ENCODE measurements around the gene RNF150.

The RNF150 gene

DNA sequence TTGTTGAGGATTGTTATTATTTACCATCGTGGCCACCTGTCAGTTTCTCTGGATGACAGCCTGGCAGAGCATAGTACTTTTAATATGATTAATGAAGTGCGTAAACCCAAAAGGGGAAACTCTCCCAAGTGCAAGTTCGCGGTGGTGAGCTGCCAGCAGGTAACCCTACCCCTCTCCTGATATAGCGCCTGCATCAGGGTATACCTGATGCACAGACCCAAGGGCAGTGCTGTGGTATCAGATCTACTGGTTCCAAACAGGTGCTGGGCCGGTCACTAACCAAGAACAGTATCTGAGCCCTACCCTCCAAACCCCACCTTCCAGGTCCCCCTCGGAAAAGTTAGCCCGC lies 1.6 kb downstream of the RNF150 start:
- no peak for DNase-seq (ENCODE audit: low read depth)

DNA sequence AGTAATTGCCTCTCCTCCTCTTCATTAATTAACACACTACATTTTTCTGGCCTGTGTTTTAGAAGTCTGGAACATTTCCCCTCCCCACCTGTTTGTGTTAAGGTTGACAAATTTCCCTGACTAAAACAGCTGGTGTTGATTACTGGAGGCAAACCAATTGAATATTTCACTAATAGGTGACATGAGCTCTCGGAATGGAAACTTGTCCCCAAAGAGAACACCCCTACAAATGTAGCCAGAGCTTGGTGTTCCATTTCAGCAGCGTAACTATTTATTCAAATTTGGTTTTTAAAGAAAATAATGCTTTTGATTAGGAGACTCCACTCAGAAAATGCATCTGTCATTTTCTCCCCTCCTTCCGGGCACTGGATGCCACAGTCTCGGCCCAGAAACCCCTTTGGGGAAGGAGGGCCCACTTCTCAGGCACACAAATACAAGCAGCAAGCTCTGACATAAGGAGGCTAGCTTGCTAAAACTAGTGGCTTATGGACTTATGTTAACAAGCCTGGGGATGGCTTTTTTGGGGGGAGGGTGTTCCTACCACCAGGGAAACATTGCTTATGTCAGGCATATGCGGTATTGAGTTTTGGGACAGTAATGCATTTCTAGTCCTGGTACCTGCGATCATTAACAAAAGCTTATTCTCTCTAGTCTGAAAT lies 2.2 kb downstream of the RNF150 start:
- no peak for DNase-seq (ENCODE audit: low read depth)

DNA sequence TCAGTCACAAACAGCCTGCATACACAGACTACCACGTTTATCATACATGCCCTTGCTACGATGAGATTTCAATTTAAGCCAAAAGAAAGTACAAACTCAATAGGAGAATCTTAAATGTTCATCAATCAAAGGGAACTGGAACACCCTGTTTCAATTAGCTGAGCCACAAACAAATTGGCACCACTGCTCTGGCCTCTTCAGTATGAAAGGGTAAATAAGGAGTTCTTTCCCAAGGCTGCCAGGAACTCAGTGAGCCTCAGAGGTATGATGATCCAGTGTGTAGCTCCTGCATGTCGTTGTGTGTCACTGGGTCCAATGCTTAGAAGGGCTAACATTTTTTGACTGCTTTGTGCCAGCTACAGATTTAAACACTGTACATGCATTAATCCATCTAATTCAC lies 5.4 kb downstream of the RNF150 start:
- DNase-seq (ENCODE audit: low read depth), result no peak

DNA sequence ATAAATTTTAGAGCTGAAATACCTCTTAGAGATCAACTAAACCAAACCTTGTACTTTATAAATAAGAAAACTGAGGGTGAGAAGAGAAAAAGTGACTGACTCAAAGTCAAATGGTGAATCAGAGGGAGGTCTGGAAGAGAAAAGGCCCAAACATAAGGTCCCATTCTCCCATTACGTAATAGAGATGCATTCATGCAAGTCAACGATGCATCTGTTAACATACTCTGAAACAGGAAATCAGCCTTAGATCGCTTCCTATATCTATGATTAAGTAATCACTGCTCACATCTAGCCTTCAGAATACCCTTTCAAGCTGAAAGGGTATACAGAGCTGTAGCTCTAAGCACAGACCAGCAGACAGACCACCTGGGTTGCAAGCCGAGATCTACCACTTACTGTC lies 6.5 kb downstream of the RNF150 start:
- no peak for DNase-seq (ENCODE audit: low read depth)

DNA sequence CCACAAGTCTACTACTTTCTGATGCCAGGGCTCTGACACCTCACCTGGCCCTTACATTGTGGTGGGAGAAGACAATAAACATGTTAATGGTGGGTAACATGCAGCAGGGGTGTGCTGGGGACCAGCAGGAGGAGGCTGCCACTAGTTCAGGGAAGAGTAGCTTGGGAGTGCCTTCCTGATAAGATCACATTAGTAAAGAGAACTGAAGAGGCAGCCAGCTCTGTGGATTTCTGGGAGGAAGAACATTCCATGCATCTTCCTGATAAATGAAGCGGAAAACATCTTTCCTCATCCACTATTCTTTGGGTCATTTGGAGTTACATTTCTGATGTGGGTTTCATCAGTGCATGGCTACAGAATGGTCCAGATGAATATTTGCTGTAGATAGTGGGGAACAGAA lies 9.0 kb downstream of the RNF150 start:
- DNase-seq (ENCODE audit: low read depth), result no peak

GRCh38 chr4:141121768-141122454 lies 11.4 kb downstream of the RNF150 start:
- DNase-seq (ENCODE audit: low read depth), result no peak

DNA sequence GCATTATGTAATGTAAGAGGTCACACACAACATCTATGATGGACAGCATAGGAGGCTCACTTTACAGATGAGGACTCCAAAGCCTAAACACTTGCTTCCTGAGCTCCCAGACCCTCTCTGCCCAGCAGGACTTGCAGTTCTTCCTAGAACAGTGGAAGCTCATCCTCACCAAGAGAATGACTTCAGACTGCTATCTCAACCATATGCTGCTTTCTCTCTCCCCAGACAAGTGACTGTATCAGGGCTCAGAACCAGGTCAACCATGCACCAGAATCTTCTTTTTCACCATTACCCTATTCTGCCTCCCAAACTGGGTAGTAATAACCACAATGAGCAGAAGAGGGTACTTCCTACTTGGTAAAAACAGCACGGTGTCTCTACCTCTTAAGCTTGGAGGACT lies 12.2 kb downstream of the RNF150 start:
- DNase-seq (ENCODE audit: low read depth), result no peak

GRCh38 chr4:141120036-141120593 lies 13.2 kb downstream of the RNF150 start:
- DNase-seq (ENCODE audit: low read depth), result no peak

DNA sequence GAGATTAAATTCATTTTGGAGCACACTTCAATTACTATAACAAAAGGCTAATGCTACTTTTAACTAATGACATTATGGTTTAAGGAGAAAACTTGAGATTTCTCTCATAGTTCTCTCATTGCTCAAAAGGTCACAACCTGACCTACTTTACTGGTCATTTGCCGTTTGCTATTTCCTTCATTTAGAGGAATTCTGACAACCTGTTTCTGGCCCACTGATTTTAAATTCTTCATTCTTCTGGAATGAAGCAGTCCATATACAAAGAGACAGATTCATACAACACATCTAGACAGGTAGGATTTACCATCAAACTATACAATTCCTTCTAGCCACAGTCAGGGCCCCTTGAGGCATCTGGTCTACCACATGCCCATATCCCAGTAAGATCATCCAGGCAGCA lies 14.2 kb downstream of the RNF150 start:
- no peak for DNase-seq (ENCODE audit: low read depth)

GRCh38 chr4:141118381-141118780 lies 14.9 kb downstream of the RNF150 start:
- DNase-seq (ENCODE audit: low read depth), result no peak

- no peak for DNase-seq (ENCODE audit: low read depth)
These were observed 15.3 kb downstream of the RNF150 start for GRCh38 chr4:141117935-141118334.

- no peak for DNase-seq (ENCODE audit: low read depth)
These were observed 23.3 kb downstream of the RNF150 start for GRCh38 chr4:141109983-141110382.

- DNase-seq (ENCODE audit: low read depth), result no peak
These were observed 25.3 kb downstream of the RNF150 start for GRCh38 chr4:141107927-141108326.

DNA sequence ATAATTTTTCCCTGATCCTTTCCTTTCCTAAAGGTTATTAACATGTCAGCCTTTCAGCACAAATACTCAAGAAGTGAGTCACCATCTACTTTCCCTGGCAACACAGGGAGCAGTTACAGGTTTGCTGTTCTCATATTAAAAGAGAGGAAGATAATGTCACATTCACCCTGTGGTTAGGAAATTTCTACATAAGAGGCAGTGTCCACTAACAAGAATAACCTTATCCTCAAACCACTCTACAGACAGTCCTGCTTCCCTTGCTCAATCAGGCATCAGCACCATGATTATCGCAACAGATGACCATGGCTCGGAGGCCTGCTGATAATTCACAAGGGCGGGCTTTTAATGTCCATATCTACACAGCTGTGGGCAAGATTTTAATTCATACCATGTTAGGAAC lies 30.9 kb downstream of the RNF150 start:
- DNase-seq (ENCODE audit: low read depth), result no peak

DNA sequence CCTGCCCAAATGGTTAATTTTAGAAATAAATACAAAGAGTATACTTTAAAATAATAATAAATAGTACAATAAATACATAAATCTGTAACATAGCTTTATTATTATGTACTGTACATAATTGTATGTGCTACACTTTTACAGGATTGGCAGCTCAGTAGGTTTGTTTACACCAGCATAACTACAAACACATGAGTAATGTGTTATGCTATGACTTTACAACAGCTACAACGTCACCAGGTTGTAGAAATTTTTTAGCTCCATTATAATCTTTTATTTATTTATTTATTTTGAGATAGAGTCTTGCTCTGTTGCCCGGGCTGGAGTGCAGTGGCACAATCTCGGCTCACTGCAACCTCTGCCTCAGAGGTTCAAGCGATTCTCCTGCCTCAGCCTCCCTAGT lies 31.8 kb downstream of the RNF150 start:
- no peak for DNase-seq (ENCODE audit: low read depth)

- no peak for DNase-seq (ENCODE audit: low read depth)
These were observed 33.9 kb downstream of the RNF150 start for GRCh38 chr4:141099326-141099725.

GRCh38 chr4:141098163-141098562 lies 35.1 kb downstream of the RNF150 start:
- no peak for DNase-seq (ENCODE audit: low read depth)

DNA sequence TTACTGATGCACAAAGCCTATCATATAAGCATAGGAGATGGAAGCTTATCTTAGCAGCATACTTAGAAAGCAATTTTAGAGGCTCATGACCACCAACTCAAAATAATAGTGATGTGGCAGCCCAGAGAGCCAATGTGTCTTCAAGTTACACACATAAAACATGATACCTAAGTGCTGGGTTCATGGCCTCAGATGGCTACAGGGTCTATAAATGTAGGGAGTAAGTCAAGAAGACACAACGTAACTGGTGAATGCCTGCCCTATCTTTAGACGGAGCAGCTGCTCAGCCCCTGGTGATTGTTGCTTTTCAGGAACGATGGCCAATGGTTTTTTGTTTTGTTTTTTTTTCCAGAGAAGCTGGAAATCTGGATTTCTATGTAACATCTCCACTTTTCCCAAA lies 42.8 kb downstream of the RNF150 start:
- DNase-seq (ENCODE audit: low read depth), result no peak

- no peak for DNase-seq (ENCODE audit: low read depth)
These were observed 51.3 kb downstream of the RNF150 start for GRCh38 chr4:141081921-141082395.

GRCh38 chr4:141080668-141081067 lies 52.6 kb downstream of the RNF150 start:
- no peak for DNase-seq (ENCODE audit: low read depth)

DNA sequence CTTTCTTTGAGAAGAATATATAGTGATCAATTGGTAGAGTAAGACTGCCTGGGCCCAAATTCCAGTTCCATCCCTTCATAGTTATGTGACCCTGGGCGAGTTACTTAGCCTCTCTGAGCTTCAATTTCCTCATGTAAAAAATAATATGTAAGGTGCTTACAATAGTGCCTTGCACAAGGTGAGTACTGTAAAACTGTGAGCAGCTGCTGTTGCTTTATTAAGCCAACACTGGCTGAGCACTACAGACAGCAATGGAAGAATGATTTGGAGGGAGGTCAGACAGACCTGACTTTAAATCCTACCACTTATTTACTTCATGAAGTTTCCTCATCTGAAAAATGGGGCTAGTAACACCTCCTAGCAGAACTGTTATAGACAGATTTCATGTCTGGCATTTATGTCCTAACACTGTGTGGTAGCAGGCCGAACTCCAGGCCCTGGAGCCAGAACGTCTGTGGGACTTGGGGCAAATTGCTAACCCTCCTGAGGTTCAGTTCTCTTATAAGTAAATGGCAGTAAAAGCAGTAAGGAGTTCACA lies 53.8 kb downstream of the RNF150 start:
- no peak for DNase-seq (ENCODE audit: low read depth)

- no peak for DNase-seq (ENCODE audit: low read depth)
These were observed 54.4 kb downstream of the RNF150 start for GRCh38 chr4:141078871-141079270.

DNA sequence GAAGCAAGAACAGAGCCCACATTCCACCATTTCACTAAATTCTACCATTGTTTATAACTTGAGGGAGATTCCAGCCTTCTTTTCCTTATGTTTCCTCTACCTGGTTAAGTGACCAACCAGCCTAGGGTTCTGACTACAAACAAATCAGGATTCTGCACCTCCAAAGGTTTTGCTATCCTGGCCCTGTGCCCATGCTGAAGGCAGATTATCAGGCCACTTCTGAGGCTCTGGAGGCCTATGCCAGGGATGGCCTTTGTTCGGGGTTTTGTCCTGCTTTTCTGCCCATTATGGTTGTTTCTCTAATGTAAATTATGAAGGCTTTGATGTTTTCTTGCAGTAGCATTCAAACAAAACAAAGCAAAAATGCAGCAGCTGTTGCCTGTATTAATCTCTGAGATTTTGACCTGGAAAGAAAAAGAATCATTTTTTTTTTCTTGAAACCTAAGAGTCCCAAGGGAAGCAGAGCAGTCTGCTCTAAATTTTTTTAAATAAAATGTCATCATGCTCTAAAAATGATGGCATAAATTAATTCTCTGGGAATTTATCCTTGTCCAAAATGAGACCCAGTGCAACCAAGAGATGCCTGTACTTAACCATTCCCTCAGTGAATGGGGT lies 55.6 kb downstream of the RNF150 start:
- no peak for DNase-seq (ENCODE audit: low read depth)
